HG03045 (cell line): Measurements from ENCODE around the gene CYP2D6.
"Not testable (repeated sequence)": the region's sequence is repeated elsewhere in the genome, so short reads cannot be mapped to it uniquely, and the experiment has no call there.

Source experiments
- ATAC-seq: cut with Tn5 transposase; IDR thresholded peaks from one replicate; pipeline ENCODE4 v1.9.1; 2021; ENCODE audit warnings: mild to moderate bottlenecking, moderate library complexity; ENCODE audit not compliant: unreplicated experiment

The CYP2D6 gene

GRCh38 chr22:42158456-42159132, 28.0 kb upstream of the CYP2D6 start:
- no peak for ATAC-seq

GRCh38 chr22:42156598-42156997, 26.0 kb upstream of the CYP2D6 start:
- ATAC-seq, result no peak

- no peak for ATAC-seq
Observed at GRCh38 chr22:42156121-42156520, 25.5 kb upstream of the CYP2D6 start.

GRCh38 chr22:42155053-42155543, 24.5 kb upstream of the CYP2D6 start:
- ATAC-seq, result no peak

GRCh38 chr22:42154293-42155052, 23.9 kb upstream of the CYP2D6 start:
- no peak for ATAC-seq

GRCh38 chr22:42152661-42153270, 22.2 kb upstream of the CYP2D6 start:
- ATAC-seq, result no peak

GRCh38 chr22:42151924-42152635, 21.5 kb upstream of the CYP2D6 start:
- no peak for ATAC-seq

- no peak for ATAC-seq
Observed at GRCh38 chr22:42150727-42151590, 20.3 kb upstream of the CYP2D6 start.

GRCh38 chr22:42149798-42150197, 19.2 kb upstream of the CYP2D6 start:
- ATAC-seq, result not testable (repeated sequence)

GRCh38 chr22:42145175-42145574, 14.6 kb upstream of the CYP2D6 start:
- ATAC-seq, result no peak

- not testable (repeated sequence) for ATAC-seq
Observed at GRCh38 chr22:42143859-42144822, 13.5 kb upstream of the CYP2D6 start.

- ATAC-seq, result no peak
Observed at GRCh38 chr22:42142771-42143461, 12.3 kb upstream of the CYP2D6 start.

GRCh38 chr22:42141307-42142057, 10.9 kb upstream of the CYP2D6 start:
- not testable (repeated sequence) for ATAC-seq

- not testable (repeated sequence) for ATAC-seq
Observed at GRCh38 chr22:42140153-42140552, 9.5 kb upstream of the CYP2D6 start.

- not testable (repeated sequence) for ATAC-seq
Observed at GRCh38 chr22:42139508-42139907, 8.9 kb upstream of the CYP2D6 start.

- no peak for ATAC-seq
Observed at GRCh38 chr22:42138972-42139371, 8.4 kb upstream of the CYP2D6 start.

GRCh38 chr22:42138122-42138770, 7.6 kb upstream of the CYP2D6 start:
- ATAC-seq, result no peak
